ENCODE measurements around the gene LAGE3.

Gene LAGE3

DNA sequence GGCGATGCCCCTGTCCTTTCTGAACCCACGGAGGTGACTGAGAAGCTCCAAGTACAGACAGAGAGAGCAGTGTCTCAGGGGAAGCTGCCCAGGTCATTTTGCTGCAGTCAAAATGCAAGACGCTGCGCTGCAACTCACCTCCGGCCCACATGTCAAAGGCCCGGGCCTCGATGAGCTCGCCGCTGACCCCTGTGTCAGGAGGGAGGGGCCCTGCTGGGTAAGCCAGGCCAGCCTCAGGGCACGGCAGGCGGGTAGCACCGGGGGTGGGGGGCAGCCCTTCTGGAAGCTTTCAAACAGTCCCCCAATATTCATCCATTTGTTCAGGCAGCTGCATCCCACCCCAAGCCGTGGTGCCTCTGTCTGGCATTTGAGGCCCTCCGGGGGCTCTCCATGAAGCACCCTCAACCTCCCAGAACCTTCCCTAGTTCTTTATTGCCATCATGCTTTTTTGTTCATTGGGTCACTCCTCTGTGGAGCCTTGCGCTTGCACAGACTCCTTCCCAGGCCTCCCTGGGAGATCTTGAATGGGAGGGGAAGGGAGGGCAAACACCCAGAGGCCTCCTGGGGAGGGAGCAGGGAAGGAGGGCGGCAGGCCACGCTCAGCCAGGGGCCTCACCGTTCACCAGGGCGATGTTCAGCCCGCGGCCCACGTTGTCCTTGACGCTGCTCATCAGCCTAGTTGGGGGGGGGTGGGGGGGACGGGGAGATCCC lies 28.7 kb upstream of the LAGE3 start:
- no peak for TF ChIP-seq CTCF (IDR thresholded peaks at IDR 0.05)

GRCh38 chrX:154506483-154507332 lies 27.6 kb upstream of the LAGE3 start:
- no peak for TF ChIP-seq CTCF (IDR thresholded peaks at IDR 0.05)

DNA sequence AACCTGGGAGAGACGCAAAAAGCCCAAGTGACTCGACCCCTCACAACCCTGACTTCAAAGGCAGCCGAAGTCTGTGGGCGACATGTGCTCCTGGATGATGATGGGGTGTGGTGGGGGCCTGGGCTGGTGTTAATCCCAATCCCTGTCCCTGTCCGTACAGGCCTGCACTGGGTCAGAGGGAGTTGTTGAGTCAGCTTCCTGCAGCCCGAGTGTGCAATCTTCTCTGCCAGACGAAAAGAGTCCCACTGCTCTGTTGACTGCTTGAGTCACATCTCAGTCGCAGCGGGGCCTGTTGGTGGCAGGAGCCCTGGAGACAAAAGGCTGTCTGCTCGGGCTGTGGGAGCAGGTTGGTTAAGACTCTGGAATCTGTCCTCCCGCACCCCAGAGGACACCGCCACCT lies 26.7 kb upstream of the LAGE3 start:
- no peak for TF ChIP-seq CTCF (IDR thresholded peaks at IDR 0.05)

GRCh38 chrX:154502989-154503388 lies 23.9 kb upstream of the LAGE3 start:
- no peak for TF ChIP-seq CTCF (IDR thresholded peaks at IDR 0.05)

DNA sequence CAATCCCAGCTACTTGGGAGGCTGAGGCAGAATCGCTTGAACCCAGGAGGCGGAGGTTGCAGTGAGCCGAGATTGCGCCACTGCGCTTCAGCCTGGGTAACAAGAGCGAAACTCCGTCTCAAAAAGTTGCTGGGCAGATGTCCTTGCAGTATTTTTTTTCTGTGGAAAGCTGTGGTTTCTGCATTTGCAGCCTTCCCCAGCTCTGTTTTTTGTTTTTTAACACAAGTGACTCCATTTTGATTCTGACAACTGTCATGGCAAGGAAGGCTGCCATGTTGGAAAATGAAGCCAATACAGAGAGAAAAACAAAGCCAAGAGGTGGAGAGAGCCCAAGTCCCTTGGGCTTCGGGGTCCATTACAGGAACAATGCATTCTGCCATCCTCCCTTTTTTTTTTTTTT lies 23.0 kb upstream of the LAGE3 start:
- TF ChIP-seq CTCF (IDR thresholded peaks at IDR 0.05) = no peak

GRCh38 chrX:154495472-154495922 lies 16.4 kb upstream of the LAGE3 start:
- TF ChIP-seq CTCF (IDR thresholded peaks at IDR 0.05) = no peak

DNA sequence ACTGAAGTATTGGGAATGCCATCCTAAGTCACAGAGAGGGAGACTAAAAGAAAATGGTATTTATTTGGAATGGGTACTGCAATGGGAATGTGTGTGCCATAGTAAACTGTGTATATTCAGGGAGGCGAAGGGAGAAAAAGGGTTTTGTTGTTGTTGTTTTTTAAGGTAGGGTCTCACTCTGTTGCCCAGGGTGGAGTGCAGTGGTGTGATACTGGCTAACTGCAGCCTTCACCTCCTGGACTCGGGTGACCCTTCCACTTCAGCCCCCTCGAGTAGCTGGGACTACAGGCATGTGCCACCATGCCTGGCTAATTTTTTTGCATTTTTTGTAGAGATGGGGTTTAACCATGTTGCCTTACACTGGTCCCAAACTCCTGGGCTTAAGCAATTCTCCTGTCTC lies 15.6 kb upstream of the LAGE3 start:
- no peak for TF ChIP-seq CTCF (IDR thresholded peaks at IDR 0.05)
